Uterus (tissue), 2 donors: ENCODE measurements around the gene COL4A6.

Experiments used
- CTCF ChIP-seq, 4 experiments: fragments of 200-600 bp in 2 of 4; fragments of 450-650 bp in 2 of 4; sonication (generic) in 2 of 4; IDR thresholded peaks; one replicate each; pipeline ENCODE4 v1.5.1; 2016 to 2019; ENCODE audit warnings: antibody characterized with exemption in 4 of 4, mild to moderate bottlenecking in 2 of 4, moderate library complexity in 1 of 4
- POLR2A ChIP-seq, 2 donors: fragments of 450-650 bp; IDR thresholded peaks; one replicate each; pipeline ENCODE4 v1.6.1; 2016; ENCODE audit warnings: antibody characterized with exemption in 2 of 2, mild to moderate bottlenecking in 1 of 2, moderate library complexity in 1 of 2

- TF ChIP-seq POLR2A (IDR thresholded peaks at IDR 0.05) (no peak), CTCF (IDR thresholded peaks at IDR 0.05) (no peak)
These were observed 25.4 kb downstream of the COL4A6 start for GRCh38 chrX:108412783-108413182.
